Neural progenitor cell (in vitro differentiated cells): ENCODE measurements around the gene CFAP20DC.

Source experiments
- CTCF ChIP-seq: fragments of 200-600 bp; sonication (generic); IDR thresholded peaks from 2 replicates; pipeline ENCODE4 v1.5.1; 2017; ENCODE audit warnings: antibody characterized with exemption, mild to moderate bottlenecking
- EZH2 ChIP-seq: fragments of 200-600 bp; sonication (generic); IDR thresholded peaks from 2 replicates; pipeline ENCODE4 v1.6.1; 2017; ENCODE audit warnings: antibody characterized with exemption, mild to moderate bottlenecking, moderate library complexity
- EZH2phosphoT487 ChIP-seq: fragments of 200-600 bp; sonication (generic); IDR thresholded peaks from 2 replicates; pipeline ENCODE4 v1.6.1; 2017; ENCODE audit warnings: antibody characterized with exemption

GRCh38 chr3:58772462-58772861, 277.4 kb downstream of the CFAP20DC start:
- no peak for TF ChIP-seq CTCF
- no peak for TF ChIP-seq EZH2phosphoT487
- no peak for TF ChIP-seq EZH2
